Measurements from ENCODE around the gene FAM124B. TPM values are rescaled to one million over a fixed set of nuclear protein-coding genes. Genes with fewer than 3 reads are reported as not detected.
"Not testable (repeated sequence)": the region's sequence is repeated elsewhere in the genome, so short reads cannot be mapped to it uniquely, and the experiment has no call there.

Gene FAM124B
- total RNA-seq, 1 donor from 2014 or later, result 0.25 TPM

DNA sequence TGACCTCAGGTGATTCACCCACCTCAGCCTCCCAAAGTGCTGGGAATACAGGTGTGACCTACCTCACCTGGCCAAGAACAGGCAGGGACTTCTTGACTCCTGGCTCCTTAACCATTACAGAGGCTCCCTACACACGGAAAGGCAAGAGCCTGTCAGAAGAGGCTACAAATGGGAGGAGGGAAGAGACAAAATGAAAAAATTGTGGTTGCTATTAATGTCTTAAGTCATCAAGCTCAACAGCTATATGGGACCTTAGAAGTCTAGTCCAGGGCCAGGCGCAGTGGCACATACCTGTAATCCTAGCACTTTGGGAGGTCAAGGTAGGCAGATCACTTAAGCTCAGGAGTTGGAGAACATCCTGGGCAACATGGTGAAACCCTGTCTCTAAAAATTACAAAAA, 11.5 kb upstream of the FAM124B start:
- no peak for DNase-seq (ENCODE audit: low read depth)

DNA sequence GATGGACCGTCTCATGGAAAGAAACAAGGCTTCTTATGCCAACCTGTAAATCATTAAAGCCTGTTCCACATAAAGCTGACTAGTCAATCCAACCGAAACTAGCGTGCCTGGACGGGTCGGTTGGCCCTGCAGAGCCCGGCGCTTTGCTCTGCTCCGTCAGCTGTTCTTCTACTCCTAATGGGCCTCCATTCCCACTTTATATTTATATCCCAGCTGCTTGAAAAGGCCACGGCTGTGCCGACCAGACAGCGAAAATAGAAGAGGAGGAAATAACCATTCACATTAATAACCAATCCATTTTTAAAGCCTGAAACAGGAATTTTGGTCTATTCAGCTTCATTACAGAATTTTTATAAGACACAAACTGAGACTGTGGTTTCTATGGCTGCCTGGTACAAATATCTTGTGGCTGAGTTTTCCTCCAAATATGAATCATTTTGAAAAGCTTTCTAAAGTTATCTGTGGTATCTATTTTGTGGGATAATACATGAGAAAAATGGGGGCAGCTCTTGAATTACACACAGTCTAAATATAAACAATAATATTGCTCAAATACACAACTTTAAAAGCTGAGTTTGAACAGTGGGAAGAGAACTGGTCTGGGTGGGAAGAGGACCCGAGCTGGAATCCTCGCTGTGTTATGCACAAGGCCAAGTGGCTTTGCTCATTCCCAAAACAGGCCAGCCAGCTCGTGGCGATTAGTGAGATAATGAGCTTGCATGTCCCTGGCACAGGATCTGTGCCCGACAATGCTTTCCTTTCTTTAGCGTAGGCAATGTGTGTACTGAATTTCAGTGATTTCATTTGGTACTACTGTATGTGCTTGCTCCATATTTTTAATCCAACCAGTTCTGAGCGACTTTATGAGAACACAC, 10.5 kb upstream of the FAM124B start:
- DNase-seq (ENCODE audit: low read depth), result peak; percentile 82

DNA sequence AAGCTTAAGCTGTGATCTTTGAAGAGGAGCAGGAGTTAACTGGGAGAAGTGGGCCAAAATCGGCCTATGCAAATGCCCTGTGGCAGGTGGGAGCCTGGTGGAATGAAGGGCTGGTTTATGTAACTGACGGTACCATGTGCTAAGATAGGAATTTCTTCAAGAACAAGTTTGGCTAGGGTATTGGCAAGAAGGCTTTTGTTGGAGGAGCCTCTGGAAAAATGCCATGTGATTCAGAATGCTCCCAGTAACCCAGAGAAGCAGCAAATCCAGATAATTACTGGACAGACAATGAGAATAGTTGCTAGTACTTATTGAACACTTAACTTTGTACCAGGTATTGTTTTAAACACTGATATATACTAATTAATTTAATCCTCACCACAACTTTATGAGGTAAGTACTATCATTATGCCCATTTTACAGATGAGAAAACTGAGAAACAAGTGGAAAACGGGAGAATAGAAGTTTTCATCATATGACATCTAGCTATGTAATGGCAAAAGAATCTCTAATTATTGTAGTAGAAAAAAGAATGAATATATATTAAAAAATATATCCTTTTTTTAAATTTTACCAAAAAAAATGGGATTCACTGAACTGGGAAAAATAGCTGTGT, 9.1 kb upstream of the FAM124B start:
- DNase-seq (ENCODE audit: low read depth), result no peak

DNA sequence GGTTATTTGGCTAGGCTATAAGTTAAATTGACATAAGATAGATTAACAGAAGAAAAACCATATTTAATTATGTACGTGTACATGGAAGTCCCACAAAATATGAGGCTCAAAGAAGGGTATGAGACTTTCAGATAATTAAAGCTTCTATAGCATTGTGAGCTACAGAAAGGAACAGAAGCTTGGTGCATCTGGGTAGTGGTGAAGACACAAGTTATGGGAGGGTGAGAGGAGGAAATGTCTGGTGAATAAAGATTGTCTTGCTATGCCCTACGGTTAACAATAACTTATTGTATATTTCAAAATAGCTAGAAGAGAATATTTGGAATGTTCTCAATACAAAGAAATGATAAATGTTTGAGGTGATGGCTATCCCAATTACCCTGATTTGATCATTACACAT, 6.8 kb upstream of the FAM124B start:
- no peak for DNase-seq (ENCODE audit: low read depth)

DNA sequence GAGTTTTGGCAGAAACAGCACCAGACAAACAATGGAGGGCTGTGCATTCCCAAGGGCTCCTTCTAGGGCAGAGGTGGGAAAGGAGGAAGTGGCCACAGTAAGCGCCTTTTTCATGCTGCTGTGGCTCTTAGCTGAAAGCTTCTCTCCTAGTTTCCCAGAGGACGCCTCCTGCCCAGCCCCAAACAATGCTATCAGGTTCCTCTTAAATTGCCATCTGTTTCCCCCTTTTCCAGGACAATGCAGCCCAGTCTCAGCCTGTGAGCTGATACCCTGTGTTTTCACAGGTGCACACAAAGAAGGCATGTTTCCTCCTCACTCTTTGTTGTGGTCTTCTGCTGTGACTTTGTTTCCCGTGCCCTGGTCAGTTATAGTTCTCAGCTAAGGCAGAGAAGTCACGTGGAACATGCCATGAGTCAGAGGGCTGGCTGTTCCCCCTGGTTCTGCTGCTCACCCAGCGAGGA, 5.4 kb upstream of the FAM124B start:
- DNase-seq (ENCODE audit: low read depth), result no peak

DNA sequence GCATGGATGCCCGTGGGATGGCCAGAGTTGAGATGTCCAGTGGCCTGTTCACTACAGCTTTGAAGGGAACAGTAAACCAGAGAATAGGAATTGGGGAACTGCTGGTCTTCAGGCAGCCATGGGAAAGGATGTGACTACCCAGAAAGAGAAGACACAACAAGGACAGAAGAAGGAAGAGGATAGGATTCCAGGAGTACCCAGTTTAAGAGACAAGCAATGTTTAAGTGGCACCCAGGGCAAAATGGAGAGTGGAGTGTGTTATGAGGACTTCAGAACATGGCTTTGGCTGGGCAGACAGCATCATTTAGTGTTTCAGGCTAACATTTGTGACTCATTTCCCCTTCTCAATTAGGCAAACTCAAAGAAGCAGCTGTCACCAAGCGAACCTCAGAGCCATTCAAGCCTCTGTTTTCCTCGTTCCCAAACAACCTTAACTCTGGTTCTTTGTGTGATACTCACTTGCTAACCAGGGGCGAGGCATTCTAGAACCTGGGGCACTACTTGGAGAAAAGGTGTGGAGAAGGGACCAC, 4.0 kb upstream of the FAM124B start:
- no peak for DNase-seq (ENCODE audit: low read depth)

DNA sequence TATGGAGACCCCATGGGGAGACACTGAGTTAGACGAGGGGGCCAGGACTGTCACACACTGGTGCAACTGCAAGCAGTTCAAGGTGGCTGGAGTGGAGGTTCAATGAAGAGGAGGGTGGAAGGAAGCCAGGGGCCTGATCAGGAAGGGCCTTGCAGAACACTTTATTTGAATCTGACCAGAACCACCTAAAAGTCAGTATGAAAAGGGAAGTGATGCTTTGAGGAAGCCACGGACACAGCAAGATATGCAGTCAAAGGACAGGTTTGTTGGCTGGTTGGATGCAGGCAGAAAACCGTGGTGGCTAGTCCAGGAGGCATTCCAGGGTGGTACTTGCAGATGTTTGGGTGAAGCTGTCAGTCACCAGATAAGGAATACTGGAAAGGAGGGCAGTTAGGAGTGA, 3.5 kb upstream of the FAM124B start:
- no peak for DNase-seq (ENCODE audit: low read depth)

DNA sequence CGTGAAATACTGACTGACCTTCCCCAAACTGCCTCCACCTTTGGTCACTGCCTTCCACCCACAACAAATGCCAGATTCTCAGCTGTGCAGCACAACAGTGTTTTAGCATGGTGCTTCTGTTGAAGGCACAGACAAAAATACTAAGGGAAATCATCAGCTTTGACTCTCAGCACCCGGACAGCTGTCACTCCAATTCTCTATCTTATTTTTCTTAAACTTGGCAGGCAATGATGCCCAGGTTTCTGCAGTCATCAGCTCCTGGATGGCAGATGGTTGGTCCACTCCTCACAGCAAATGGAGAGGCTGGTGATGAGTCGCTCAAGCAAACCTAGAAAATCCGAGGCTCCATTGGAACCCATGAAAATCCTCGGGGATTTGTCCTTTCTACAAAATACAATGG, 2.9 kb upstream of the FAM124B start:
- no peak for DNase-seq (ENCODE audit: low read depth)

DNA sequence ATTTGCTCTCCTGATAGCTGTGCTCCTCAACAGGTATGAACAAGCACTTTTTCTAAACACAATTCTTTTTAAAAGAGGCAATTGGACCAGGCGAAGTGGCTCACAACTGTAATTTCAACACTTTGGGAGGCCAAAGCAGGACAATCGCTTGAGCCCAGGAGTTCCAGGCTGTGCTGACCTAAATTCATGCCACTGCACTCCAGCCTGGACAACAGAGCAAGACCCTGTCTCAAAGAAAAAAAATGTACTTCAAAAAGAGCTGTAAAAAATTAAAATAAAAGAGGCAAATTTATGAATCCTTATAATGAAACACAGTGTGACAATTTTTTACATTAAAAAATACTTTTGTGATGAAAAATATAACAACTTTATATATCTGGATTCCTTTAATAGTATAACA, 1.8 kb upstream of the FAM124B start:
- no peak for DNase-seq (ENCODE audit: low read depth)

DNA sequence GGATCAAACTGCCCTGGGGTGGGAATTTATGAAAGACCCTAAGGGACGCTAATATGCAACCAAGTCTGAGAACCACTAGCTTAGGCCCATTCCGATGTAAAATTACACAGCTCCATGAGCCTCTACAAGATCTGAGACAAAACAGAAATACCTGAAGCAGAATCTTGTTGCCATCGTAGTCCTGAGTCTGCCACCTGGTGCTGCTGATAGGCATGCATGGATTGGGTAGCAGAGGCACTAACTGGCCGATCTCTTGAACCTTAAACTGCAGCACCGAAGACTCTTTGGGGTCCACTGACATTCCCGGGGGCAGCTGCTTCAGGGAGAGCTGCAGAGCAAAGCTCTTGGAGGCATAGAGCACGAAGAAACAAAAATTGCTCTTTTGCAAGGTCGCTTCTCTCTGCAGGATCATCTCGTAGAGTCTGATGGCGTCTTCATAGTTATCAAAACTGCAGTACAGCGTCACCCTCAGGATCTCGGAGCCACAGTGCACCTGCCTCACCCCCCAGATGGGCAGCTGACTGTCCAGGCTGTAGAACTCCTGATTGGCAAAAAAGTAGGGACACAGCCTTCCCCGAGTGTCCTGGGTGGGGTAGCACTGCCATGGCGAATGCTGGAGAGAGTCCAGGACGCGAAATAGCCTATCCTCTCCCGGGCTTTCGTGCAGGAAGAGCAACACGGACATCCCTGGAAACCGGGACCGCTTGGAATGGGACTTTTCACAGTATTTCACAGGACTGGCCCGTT, 848 bp downstream of the FAM124B start:
- no peak for DNase-seq (ENCODE audit: low read depth)

DNA sequence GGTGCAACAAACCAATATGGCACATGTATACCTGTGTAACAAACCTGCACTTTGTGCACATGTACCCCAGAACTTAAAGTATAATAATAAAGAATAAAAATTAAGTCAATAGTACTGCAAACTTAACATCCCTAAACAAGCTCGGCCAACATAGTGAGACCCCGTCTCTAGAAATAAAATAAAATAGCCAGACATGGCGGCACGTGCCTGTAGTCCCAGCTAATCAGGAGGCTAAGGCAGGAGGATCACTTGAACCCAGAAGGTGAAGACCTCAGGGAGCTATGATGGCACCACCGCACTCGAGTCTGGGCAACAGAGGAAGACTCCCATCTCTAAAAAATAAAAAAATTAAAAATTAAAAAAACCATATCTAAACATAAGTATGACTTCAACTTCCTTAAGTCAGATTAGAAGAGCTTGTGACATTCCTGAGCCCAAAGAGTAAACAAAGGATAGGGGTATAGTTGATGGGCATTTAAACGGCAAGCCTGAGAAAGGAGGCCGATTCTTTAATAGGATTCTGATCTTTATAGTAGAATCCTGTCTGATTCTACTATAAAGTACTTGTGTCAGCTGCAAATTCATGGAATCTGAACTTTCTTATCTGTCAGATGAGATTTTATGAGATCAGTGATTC, 1.6 kb downstream of the FAM124B start:
- no peak for DNase-seq (ENCODE audit: low read depth)

DNA sequence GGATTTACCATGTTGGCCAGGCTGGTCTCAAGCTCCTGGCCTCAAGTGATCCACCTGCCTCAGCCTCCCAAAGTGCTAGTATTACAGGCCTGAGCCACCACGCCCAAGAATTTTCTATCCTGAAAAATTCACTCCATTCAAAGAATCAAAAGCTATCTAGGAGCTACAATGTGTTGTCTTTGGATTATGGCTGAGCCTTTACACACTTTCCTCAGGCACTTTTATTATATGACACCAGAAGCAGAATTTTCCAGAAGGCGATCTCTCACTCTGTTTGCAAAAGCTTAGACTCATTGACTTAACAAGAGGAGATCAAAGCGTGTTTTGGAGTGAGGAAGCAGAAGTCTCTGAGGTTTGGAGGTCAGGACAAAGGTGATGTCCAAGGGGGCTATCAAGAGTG, 3.6 kb downstream of the FAM124B start:
- no peak for DNase-seq (ENCODE audit: low read depth)

DNA sequence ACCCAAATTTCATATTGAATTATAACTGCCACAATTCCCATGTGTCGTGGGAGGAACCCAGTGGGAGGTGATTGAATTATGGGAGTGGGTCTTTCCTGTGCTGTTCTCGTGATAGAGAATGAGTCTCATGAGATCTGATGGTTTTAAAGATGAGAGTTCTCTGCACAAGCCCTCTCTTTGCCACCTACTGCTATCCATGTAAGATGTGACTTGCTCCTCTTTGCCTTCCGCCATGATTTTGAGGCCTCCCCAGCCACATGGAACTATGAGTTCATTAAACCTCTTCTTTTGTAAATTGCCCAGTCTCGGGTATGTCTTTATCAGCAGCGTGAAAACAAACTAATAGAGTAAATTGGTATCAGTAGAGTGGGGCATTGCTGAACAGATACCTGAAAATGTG, 4.8 kb downstream of the FAM124B start:
- not testable (repeated sequence) for DNase-seq (ENCODE audit: low read depth)

DNA sequence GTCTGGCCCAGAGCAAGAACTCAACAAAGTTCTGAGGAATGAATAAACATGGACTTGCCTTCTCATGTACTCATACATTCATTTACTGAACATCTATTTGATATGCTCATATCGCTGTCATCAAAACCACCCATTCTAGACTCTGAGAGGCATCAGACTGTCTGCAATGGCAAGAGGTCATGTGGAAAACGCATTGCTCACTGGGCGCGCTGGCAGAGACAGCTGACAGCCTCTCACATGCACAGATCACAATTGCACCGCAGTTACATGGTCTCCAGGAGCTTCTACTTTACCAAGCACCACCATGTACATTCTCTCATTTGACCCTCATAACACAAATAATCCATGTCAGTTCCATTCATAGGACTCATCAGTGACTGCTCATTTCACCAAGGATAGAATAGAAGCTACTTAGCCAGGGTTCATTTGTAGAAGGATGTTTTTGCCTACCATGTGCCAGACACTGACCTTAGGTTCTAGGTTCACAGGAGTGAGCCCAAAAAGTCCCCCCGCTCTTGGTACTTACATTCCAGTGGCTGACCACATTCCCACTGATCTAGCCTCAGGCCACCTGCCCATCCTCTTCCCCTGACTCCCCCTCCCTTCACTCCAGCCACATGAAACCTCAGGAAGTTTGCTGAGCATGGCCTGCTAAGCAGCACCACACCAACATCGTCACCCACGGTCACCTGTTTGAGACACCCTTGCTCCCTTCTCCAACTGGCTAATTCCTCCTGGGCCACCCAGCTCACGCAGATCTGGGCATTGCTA, 6.1 kb downstream of the FAM124B start:
- no peak for DNase-seq (ENCODE audit: low read depth)

DNA sequence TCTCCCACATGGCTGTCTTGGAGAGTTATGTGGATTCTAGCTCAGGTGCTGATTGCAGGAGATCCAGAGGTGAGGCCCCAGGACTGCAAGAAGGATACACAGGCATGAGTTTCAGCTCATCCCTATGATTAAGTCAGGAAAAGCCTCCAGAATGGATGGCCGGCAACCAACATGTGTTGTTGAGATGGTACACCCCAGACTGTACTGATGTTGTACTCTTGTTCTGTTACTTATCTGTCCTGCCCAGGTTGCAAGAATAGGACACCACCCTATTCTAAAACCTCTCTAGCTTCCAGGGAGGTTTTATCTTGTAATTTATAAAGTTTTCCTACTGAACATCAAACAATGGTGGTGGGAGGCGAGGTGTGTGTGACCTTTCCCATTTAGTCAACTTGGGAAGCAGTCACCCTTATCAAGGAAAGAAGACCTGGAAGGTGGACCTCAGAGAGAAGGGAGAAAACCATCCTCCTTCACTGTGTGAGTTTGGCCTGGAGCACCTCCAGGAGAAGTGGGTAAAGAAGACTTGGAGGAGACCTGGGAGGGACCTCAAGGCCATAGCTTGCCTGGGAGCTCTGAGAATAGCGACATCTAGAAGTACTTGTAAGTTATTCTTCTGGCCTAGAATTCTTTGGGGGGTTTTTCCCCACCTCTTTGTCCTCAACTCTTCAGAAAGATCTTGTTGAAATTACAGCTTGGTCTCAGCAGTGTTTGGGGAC, 8.6 kb downstream of the FAM124B start:
- no peak for DNase-seq (ENCODE audit: low read depth)

DNA sequence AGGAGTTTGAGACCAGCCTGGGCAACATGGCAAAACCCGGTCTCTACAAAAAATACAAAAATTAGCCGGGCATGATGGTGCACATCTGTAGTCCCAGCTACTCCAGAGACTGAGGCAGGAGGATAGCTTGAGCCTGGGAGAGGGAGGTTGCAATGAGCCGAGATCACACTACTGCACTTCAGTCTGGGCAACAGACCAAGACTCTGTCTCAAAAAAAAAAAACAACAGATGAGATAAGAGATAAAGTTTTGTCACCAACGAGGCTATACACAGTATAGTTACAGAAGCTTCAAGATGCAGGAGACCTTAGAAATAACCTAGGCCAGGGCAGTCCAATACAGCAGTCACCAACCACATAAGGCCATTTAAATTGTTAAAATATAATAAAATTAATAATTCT, 9.4 kb downstream of the FAM124B start:
- no peak for DNase-seq (ENCODE audit: low read depth)

DNA sequence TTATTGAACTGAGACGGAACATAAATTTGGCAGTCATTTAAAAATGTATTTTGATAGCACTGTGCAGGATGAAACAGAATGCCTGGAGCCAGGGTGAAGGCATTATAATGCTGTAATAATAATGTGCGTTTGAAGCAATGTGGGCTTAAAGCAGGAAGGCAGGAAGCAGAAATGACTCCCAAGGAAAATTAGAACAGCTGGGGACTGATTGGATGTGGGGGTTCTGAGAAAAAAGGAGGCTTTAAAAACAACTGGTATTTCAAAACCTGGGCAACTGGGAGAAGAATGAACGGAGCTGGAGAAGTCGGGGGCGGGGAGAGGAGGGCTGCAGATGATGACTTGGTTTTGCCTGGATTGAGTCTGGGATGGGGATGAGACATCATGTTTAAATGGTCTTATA, 12.6 kb downstream of the FAM124B start:
- DNase-seq (ENCODE audit: low read depth), result no peak

DNA sequence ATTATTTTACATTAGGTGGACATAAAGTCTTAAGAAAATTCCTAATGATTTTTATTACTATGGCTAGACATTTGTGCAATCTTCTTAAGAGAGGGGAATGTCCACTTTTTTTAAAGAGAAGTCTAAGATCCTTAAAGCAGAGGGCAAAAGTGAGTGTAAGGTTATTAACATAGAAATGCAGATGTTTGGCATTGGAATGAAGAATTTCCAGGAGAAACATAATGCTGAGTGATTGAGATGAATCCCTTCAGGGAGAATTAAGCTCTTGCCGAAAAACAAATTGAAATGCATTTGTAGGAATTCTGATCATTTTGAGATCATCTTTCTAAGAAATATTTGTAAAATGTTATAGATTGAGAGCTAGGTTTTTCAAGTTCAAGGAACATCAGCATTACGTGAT, 15.0 kb downstream of the FAM124B start:
- no peak for DNase-seq (ENCODE audit: low read depth)

DNA sequence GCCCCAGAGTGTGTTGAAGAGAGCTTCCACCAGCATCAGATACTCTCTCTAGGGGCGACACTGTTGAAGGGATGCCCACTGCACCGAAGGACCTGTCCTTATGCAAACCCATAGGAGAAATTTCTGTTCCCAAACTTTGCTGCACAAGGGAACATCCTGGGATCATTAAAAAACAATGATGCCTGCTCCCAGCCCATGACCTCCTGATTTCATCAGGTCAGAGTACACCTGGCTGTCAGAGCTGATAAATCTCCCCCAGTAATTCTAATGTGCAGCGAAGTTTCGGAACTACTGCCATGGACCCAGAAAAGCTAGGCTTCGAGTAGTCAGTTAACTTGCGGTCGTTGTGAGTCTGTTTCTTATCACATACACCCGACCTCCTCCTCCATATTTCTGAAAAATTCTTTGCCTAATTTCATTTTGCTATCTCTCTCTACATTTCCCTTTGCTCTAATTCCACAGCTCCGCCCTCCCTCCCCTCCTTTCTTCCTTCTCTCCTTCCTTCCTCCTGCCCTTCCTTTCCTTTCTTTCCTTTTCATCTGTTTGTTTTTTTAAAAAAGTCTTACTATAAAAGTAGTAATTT, 18.8 kb downstream of the FAM124B start:
- no peak for DNase-seq (ENCODE audit: low read depth)

DNA sequence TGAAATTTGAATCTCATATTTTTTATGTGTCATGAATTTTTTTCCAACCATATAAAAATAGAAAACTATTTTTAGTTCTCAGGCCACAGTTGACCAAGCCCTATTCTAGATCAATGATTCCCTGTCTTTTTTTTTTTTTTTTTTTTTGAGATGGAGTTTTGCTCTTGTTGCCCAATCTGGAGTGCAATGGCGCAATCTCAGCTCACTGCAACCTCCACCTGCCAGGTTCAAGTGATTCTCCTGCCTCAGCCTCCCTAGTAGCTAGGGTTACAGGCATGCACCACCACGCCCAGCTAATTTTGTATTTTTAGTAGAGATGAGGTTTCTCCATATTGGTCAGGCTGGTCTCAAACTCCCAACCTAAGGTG, 19.6 kb downstream of the FAM124B start:
- not testable (repeated sequence) for DNase-seq (ENCODE audit: low read depth)

Measured in renal cortical epithelial cell (primary cell).